Aorta (tissue), 5 donors: ENCODE results near the gene PSMB10. TPM values are rescaled to one million over a fixed set of nuclear protein-coding genes. Genes with fewer than 3 reads are reported as not detected.

Experiments
- ATAC-seq: fragments of 200-7000 bp; cut with Tn5 transposase; one replicate; pipeline ENCODE4 v1.9.1; 2022; ENCODE audit warnings: moderate library complexity; ENCODE audit not compliant: low FRiP score
- DNase-seq, 2 donors: peaks; one replicate each; pipeline ENCODE4 v3.0.0-alpha.2; 2020
- H3K27ac ChIP-seq, 2 donors: one replicate each; pipeline ENCODE4 v1.5.1; 2013; ENCODE audit warnings: low read length in 2 of 2, mild to moderate bottlenecking in 2 of 2, moderate library complexity in 2 of 2, control low read depth in 1 of 2, inconsistent platforms in 1 of 2, low read depth in 1 of 2
- H3K27me3 ChIP-seq, 2 donors: one replicate each; pipeline ENCODE4 v1.6.1; 2013; ENCODE audit warnings: control low read depth in 1 of 2, low read length in 1 of 2, mild to moderate bottlenecking in 1 of 2, moderate library complexity in 1 of 2; ENCODE audit not compliant: insufficient read depth in 2 of 2, control insufficient read depth in 1 of 2
- H3K36me3 ChIP-seq, 2 donors: one replicate each; pipeline ENCODE4 v1.6.1; 2013; ENCODE audit warnings: control low read depth in 1 of 2, low read length in 1 of 2, mild to moderate bottlenecking in 1 of 2; ENCODE audit not compliant: insufficient read depth in 2 of 2, control insufficient read depth in 1 of 2
- H3K4me1 ChIP-seq, 2 donors: one replicate each; pipeline ENCODE4 v1.6.1; 2013; ENCODE audit warnings: low read length in 2 of 2, control low read depth in 1 of 2, mild to moderate bottlenecking in 1 of 2, moderate library complexity in 1 of 2; ENCODE audit not compliant: insufficient read depth in 2 of 2, control insufficient read depth in 1 of 2
- H3K4me3 ChIP-seq, 2 donors: one replicate each; pipeline ENCODE4 v1.5.1; 2013; ENCODE audit warnings: low read length in 2 of 2, control low read depth in 1 of 2, mild to moderate bottlenecking in 1 of 2
- H3K9me3 ChIP-seq: one replicate; pipeline ENCODE4 v1.6.1; 2013; ENCODE audit warnings: mild to moderate bottlenecking, low read length; ENCODE audit not compliant: control insufficient read depth
- WGBS, 2 donors: extraction: QIAGEN DNeasy Blood & Tissue Kit; methylation state at CpG; one replicate each; pipeline ENCODE4 v1.1.7; 2013; 5-methylcytosine and 5-hydroxymethylcytosine counted together
- intact Hi-C, 2 donors: fragments of 100-400 bp; cut with DNase I; formaldehyde crosslinking; loops; one replicate each; pipeline versions ENCODE4 v1.14.2 to v1.15.0; 2022
- polyA plus RNA-seq, 2 donors: library from polyadenylated mRNA; stranded (reverse); fragments of 200-250 nt; gene quantifications; one replicate each; pipeline ENCODE4 v1.2.3, GENCODE V29; 2013
- total RNA-seq, 2 donors: library from RNA; stranded (reverse); fragmentation: NEBNext Ultra II Directional; extraction: Animal tissue kit (Norgen Biotek cat#: 25700); gene quantifications; one replicate each; pipeline ENCODE4 v1.2.1, GENCODE V29; 2021
- donor health status: healthy with polysubstance abuse.
- donor health status: Bipolar disorder and iron deficiency.
- donor health status: DM: no; HTN: no; CAD: no.
- donor health status: DM: no; HTN: no; CAD: no.
- donor health status: DM: yes; HTN: yes; CAD: no.

The PSMB10 gene
- total and polyA plus RNA-seq, 4 donors = 27.7 to 84.3 (median 45.7) TPM

GRCh38 chr16:67884684-67885083 is 52.0 kb downstream of the PSMB10 start, which contains the start of gene NRN1L:
Gene NRN1L, plus strand, starts transcription at chr16:67884885. Its CDS starts 19 bp downstream, at chr16:67884904.
- Histone ChIP-seq H3K27me3 (no peaks in the 10 kb centered on the region), H3K4me1 (no peaks in the 10 kb centered on the region), H3K36me3 (peaks cover 0 to 12% of the 10 kb centered on the region in 2 donors), H3K27ac (peak within 1 kb of the TSS in 1 of 2 donors; percentile 19), H3K9me3 (no peaks in the 10 kb centered on the region), H3K4me3 (no peak within 1 kb of the TSS)
- intact Hi-C loops = loop anchor here (1.0 to 5.0 kb wide), 3 partner anchors 42 to 44 kb away; partner anchors contain the start of gene THAP11 (in 1 of the 2)
- WGBS, 2 donors = 5 to 10% methylated on average over 21 to 22 of the region's 22 CpGs
- ATAC-seq (peak; percentile 92), DNase-seq (peak; percentile 91 to 96)

Other genes with a start within 250 kb of the PSMB10 start
- 10 to 100 TPM; 18.7 to 27.3 TPM for gene GFOD2, start 217.5 kb downstream of the PSMB10 start, total RNA-seq
- gene GFOD2, start 217.5 kb downstream of the PSMB10 start, polyA plus RNA-seq = 1 to 10 TPM; 7.4 to 8.5 TPM
- gene RANBP10, start 130.3 kb downstream of the PSMB10 start, total RNA-seq = 10 to 100 TPM; 17.7 to 21.6 TPM
- gene RANBP10, start 130.3 kb downstream of the PSMB10 start, polyA plus RNA-seq = 10 to 100 TPM in 1 of 2 donors, 1 to 10 TPM in 1; 5.5 to 11.9 TPM
- 1 to 10 TPM in 1 of 2 donors, under 1 TPM in 1; 0.84 to 1.1 TPM for gene TSNAXIP1, start 130.0 kb downstream of the PSMB10 start, total RNA-seq
- 1 to 10 TPM in 1 of 2 donors, not detected in 1; 7.3 TPM for gene TSNAXIP1, start 130.0 kb downstream of the PSMB10 start, polyA plus RNA-seq
- 10 to 100 TPM; 21.5 to 24.7 TPM for gene THAP11, start 94.5 kb downstream of the PSMB10 start, total RNA-seq
- gene THAP11, start 94.5 kb downstream of the PSMB10 start, polyA plus RNA-seq = 10 to 100 TPM; 18.0 to 18.6 TPM
- gene NUTF2, start 89.9 kb downstream of the PSMB10 start, total RNA-seq = 10 to 100 TPM; 80.7 to 88.2 TPM
- 100 to 1,000 TPM in 1 of 2 donors, 10 to 100 TPM in 1; 95.4 to 130 TPM for gene NUTF2, start 89.9 kb downstream of the PSMB10 start, polyA plus RNA-seq
- 10 to 100 TPM; 39.8 to 57.9 TPM for gene CENPT, start 89.2 kb downstream of the PSMB10 start, total RNA-seq
- gene CENPT, start 89.2 kb downstream of the PSMB10 start, polyA plus RNA-seq = 100 to 1,000 TPM in 1 of 2 donors, 10 to 100 TPM in 1; 28.3 to 168 TPM
- gene EDC4, start 63.8 kb downstream of the PSMB10 start, total RNA-seq = 10 to 100 TPM; 46.9 to 53.2 TPM
- 10 to 100 TPM; 14.4 to 66.4 TPM for gene EDC4, start 63.8 kb downstream of the PSMB10 start, polyA plus RNA-seq
- gene NRN1L, start 52.0 kb downstream of the PSMB10 start, total RNA-seq = 1 to 10 TPM in 1 of 2 donors, not detected in 1; 2.1 TPM
- 1 to 10 TPM; 1.5 to 3.2 TPM for gene NRN1L, start 52.0 kb downstream of the PSMB10 start, polyA plus RNA-seq
- gene PSKH1, start 43.6 kb downstream of the PSMB10 start, total RNA-seq = 10 to 100 TPM; 29.6 to 30.4 TPM
- 10 to 100 TPM; 15.2 to 16.2 TPM for gene PSKH1, start 43.6 kb downstream of the PSMB10 start, polyA plus RNA-seq
- under 1 TPM; 0.84 to 0.90 TPM for gene CTRL, start 5.0 kb downstream of the PSMB10 start, total RNA-seq
- gene CTRL, start 5.0 kb downstream of the PSMB10 start, polyA plus RNA-seq = 1 to 10 TPM in 1 of 2 donors, not detected in 1; 3.5 TPM
- gene LCAT, start 7.3 kb upstream of the PSMB10 start, total RNA-seq = 10 to 100 TPM; 43.9 to 47.8 TPM
- 100 to 1,000 TPM in 1 of 2 donors, 10 to 100 TPM in 1; 10.6 to 178 TPM for gene LCAT, start 7.3 kb upstream of the PSMB10 start, polyA plus RNA-seq
- 100 to 1,000 TPM; 125 to 139 TPM for gene SLC12A4, start 31.8 kb upstream of the PSMB10 start, total RNA-seq
- 10 to 100 TPM; 15.8 to 87.0 TPM for gene SLC12A4, start 31.8 kb upstream of the PSMB10 start, polyA plus RNA-seq
- gene DPEP3, start 43.6 kb upstream of the PSMB10 start, total RNA-seq = not detected
- gene DPEP3, start 43.6 kb upstream of the PSMB10 start, polyA plus RNA-seq = not detected
- gene DPEP2, start 62.6 kb upstream of the PSMB10 start, total RNA-seq = 10 to 100 TPM in 1 of 2 donors, 1 to 10 TPM in 1; 1.7 to 10.4 TPM
- gene DPEP2, start 62.6 kb upstream of the PSMB10 start, polyA plus RNA-seq = 1 to 10 TPM; 1.0 to 2.1 TPM
- not detected for gene DPEP2NB, start 79.1 kb upstream of the PSMB10 start, total RNA-seq
- not detected for gene DPEP2NB, start 79.1 kb upstream of the PSMB10 start, polyA plus RNA-seq
- 1 to 10 TPM; 4.3 to 5.3 TPM for gene DDX28, start 86.4 kb upstream of the PSMB10 start, total RNA-seq
- gene DDX28, start 86.4 kb upstream of the PSMB10 start, polyA plus RNA-seq = 1 to 10 TPM; 3.6 to 4.8 TPM
- gene DUS2, start 86.4 kb upstream of the PSMB10 start, total RNA-seq = 10 to 100 TPM in 1 of 2 donors, 1 to 10 TPM in 1; 5.4 to 13.1 TPM
- gene DUS2, start 86.4 kb upstream of the PSMB10 start, polyA plus RNA-seq = 1 to 10 TPM; 3.0 to 8.9 TPM
- gene NFATC3, start 148.5 kb upstream of the PSMB10 start, total RNA-seq = 10 to 100 TPM; 38.1 to 48.4 TPM
- 10 to 100 TPM; 10.3 to 10.4 TPM for gene NFATC3, start 148.5 kb upstream of the PSMB10 start, polyA plus RNA-seq